ENCODE results near the gene TTI1. TPM values are rescaled to one million over a fixed set of nuclear protein-coding genes. Genes with fewer than 3 reads are reported as not detected.

Gene TTI1
- total RNA-seq, 4 donors from 2014 or later = 8.2 to 14.2 (median 10.8) TPM

DNA sequence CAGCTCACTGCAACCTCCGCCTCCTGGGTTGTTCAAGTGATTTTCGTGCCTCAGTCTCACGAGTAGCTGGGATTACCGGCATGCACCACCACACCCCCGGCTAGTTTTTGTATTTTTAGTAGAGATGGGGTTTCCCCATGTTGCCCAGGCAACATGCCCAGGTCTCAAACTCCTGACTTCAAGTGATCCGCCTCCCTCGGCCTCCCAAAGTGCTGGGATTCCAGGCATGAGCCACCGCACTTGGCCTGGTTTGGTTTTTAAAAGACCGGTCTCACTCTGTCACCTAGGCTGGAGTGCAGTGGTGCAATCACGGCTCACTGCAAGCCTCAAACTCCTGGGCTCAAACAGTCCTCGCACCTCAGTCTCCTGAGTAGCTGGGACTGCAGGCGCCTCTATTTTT is 90.2 kb downstream of the TTI1 start:
- TF ChIP-seq EP300 (IDR thresholded peaks at IDR 0.05) (no peak), POLR2A (IDR thresholded peaks at IDR 0.05) (no peak)
- TF ChIP-seq, protein P1, sequence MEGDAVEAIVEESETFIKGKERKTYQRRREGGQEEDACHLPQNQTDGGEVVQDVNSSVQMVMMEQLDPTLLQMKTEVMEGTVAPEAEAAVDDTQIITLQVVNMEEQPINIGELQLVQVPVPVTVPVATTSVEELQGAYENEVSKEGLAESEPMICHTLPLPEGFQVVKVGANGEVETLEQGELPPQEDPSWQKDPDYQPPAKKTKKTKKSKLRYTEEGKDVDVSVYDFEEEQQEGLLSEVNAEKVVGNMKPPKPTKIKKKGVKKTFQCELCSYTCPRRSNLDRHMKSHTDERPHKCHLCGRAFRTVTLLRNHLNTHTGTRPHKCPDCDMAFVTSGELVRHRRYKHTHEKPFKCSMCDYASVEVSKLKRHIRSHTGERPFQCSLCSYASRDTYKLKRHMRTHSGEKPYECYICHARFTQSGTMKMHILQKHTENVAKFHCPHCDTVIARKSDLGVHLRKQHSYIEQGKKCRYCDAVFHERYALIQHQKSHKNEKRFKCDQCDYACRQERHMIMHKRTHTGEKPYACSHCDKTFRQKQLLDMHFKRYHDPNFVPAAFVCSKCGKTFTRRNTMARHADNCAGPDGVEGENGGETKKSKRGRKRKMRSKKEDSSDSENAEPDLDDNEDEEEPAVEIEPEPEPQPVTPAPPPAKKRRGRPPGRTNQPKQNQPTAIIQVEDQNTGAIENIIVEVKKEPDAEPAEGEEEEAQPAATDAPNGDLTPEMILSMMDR (IDR thresholded peaks at IDR 0.05) = no peak

DNA sequence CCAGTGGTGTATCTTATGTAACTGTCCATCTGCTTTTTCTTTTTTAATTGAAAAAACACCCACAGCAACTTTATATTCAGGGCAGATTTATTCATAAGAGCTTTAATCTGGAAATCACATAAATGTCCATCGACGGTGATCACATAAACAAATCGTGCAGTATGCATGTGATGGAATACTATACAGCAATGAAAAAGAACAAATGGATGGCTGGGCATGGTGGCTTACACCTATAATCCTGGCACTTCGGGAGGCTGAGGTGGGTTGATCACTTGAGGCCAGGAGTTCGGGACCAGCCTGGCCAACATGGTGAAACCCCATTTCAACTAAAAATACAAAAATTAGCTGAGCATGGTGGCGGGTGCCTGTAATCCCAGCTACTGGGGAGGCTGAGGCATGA is 91.3 kb downstream of the TTI1 start:
- H3K4me1 ChIP-seq = no peaks in the 10 kb centered on the region
- no peak overlapping the region for H3K4me3 ChIP-seq
- 85 to 94% methylated on average over 6 of the region's 6 CpGs for WGBS, 2 donors
- H3K27me3 ChIP-seq = no peaks in the 10 kb centered on the region
- no peak overlapping the region for H3K27ac ChIP-seq
- H3K9me3 ChIP-seq = peaks cover 0 to 5% (median 0%) of the 10 kb centered on the region in 4 donors
- TF ChIP-seq POLR2A (IDR thresholded peaks at IDR 0.05) (no peak), EP300 (IDR thresholded peaks at IDR 0.05) (no peak)
- TF ChIP-seq, protein P1 (IDR thresholded peaks at IDR 0.05) = no peak
- H3K36me3 ChIP-seq = no peaks in the 10 kb centered on the region
- no peak for DNase-seq (ENCODE audit: low spot score in 2 of 2)

More for the DNA sequence above, 90.2 kb downstream of the TTI1 start:
- Histone ChIP-seq H3K27me3 (no peaks in the 10 kb centered on the region), H3K36me3 (no peaks in the 10 kb centered on the region), H3K27ac (no peak overlapping the region), H3K4me3 (no peak overlapping the region), H3K4me1 (no peaks in the 10 kb centered on the region), H3K9me3 (peaks cover 0 to 15% (median 0%) of the 10 kb centered on the region in 4 donors)
- WGBS, 2 donors = 77 to 80% methylated on average over 12 of the region's 12 CpGs
- no peak for DNase-seq (ENCODE audit: low spot score in 2 of 2)

DNA sequence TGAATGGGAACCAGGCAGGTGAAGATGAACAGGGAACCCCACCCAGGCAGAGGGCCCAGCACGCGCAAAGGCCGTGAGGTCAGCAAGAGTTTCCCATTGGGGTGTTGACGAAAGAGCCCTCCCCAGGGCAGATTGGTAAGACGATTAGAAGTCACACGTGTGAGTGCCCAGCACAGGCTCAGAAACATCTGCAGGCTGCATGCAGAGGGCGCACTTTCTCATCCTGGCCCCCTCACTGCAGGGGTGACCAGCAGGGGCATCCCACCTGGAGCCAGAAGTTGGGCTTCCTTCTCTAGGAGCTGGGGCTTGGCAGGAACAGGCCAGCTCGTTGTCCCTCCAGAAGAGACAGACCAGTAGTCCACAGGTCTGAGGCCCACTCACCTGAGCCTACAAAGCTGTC is 91.9 kb downstream of the TTI1 start:
- no peaks in the 10 kb centered on the region for H3K4me1 ChIP-seq
- no peaks in the 10 kb centered on the region for H3K36me3 ChIP-seq
- H3K27me3 ChIP-seq = no peaks in the 10 kb centered on the region
- WGBS, 2 donors = 62 to 68% methylated on average over 8 of the region's 8 CpGs
- peaks cover 0 to 4% (median 0%) of the 10 kb centered on the region in 4 donors for H3K9me3 ChIP-seq
- H3K27ac ChIP-seq = no peak overlapping the region
- H3K4me3 ChIP-seq = no peak overlapping the region
- no peak for TF ChIP-seq EP300 (IDR thresholded peaks at IDR 0.05)
- TF ChIP-seq, protein P1 (IDR thresholded peaks at IDR 0.05) = no peak
- no peak for TF ChIP-seq POLR2A (IDR thresholded peaks at IDR 0.05)
- no peak for DNase-seq (ENCODE audit: low spot score in 2 of 2)

DNA sequence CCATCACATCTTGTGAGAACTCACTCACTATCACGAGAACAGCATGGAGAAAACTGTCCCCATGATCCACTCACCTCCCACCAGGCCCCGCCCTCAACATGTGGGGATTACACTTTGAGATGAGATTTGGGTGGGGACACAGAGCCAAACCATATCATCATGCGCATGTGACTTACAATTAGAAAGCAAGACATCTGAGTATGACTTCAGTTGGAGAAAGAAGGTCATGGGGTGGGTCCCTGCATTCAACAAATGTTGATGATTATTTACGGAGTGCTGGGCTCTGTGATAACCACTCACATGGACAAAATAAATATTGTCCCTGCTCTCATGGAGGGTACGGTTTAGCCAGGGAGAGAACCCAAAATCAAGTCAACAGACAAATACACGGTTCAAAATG is 92.4 kb downstream of the TTI1 start:
- DNase-seq (ENCODE audit: low spot score in 2 of 2) = no peak
- Histone ChIP-seq H3K9me3 (peaks cover 0 to 4% (median 0%) of the 10 kb centered on the region in 4 donors), H3K36me3 (no peaks in the 10 kb centered on the region), H3K27me3 (no peaks in the 10 kb centered on the region), H3K4me3 (no peak overlapping the region), H3K4me1 (no peaks in the 10 kb centered on the region), H3K27ac (no peak overlapping the region)
- TF ChIP-seq, protein P1 (IDR thresholded peaks at IDR 0.05) = no peak
- TF ChIP-seq POLR2A (IDR thresholded peaks at IDR 0.05) (no peak), EP300 (IDR thresholded peaks at IDR 0.05) (no peak)
- WGBS, 2 donors = 64 to 70% methylated on average over 6 of the region's 6 CpGs

DNA sequence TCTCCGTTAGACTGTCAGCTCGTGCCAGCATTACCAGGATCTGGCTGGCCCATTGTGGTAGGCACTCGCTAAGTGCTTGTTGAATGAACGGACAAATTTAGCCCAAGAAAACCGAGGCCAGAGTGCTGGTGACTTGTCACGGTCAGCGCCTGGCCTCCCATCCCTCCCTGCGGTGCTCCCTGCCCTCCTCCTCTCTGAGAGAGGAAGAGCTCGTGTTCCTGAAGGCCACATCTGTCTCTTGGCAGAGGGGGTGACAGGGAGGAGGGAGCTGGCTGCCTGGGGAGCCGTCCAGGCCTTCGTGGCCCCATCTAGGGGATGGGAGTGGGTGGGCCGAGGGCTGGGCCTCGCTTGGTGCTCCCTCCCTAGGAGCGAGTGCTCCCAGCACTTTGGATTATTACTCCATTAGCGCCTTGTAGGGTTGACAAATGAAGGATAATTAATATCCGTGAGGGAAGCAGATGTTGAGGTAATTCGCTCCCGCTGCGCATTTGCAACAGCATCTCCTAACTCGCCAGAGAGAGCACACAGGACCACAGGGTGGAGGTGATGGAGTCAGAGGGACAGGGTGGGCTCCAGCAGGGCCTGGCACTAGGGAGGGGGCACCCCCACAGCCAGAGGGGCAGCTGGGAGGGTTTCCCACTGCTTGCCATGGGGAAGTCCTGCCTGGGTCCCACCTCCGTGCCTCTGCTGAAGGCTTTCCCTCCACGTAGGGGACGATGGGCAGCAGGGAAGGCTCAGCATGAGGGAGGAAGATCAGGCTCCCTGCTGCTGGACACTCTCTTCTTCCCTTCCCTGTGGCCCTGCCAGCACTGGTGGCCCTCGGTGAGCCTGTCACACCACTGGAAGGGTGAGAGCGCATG is 93.3 kb downstream of the TTI1 start:
- H3K36me3 ChIP-seq = no peaks in the 10 kb centered on the region
- no peaks in the 10 kb centered on the region for H3K4me1 ChIP-seq
- H3K27ac ChIP-seq = no peak overlapping the region
- no peak overlapping the region for H3K4me3 ChIP-seq
- WGBS, 2 donors = 76 to 78% methylated on average over 22 to 24 of the region's 25 CpGs
- DNase-seq (ENCODE audit: low spot score in 2 of 2) = no peak
- TF ChIP-seq POLR2A (IDR thresholded peaks at IDR 0.05) (no peak), EP300 (IDR thresholded peaks at IDR 0.05) (no peak)
- TF ChIP-seq, protein P1 (IDR thresholded peaks at IDR 0.05) = no peak
- H3K9me3 ChIP-seq = peaks cover 0 to 4% (median 0%) of the 10 kb centered on the region in 4 donors
- H3K27me3 ChIP-seq = no peaks in the 10 kb centered on the region

Data from tibial nerve (tissue), 4 donors.